Stimulated activated CD4-positive, alpha-beta T cell treated with anti-CD3 and anti-CD28 coated beads, Interleukin-4, amount 100 ng/mL, for 24 hours (primary cell): ENCODE data around the gene FN3K.

ENCODE experiments used
- DNase-seq: peaks from one replicate; pipeline ENCODE4 v3.0.0-alpha.2; 2020

The FN3K gene

DNA sequence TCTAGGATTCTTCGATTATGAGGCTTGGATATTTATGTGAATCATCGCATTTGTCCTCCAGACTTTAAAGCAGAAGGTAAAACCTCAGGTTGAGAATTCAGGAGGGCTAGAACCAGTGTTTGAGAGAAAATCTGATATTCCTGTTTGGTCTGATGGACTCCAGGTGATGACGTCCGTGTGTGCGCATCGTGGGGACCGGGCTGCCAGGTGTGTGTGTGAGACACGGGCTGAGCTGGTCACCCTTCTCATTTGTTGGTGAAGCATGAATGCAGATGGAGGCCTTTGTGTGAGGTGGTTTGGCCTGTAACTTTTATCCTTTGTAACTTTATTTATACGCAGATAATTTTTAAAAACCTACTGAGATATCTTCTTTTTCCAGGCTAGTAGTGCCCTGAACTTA, 61.6 kb downstream of the FN3K start:
- DNase-seq: no peak

- no peak for DNase-seq
Observed at GRCh38 chr17:82798752-82799151, 63.3 kb downstream of the FN3K start.

DNA sequence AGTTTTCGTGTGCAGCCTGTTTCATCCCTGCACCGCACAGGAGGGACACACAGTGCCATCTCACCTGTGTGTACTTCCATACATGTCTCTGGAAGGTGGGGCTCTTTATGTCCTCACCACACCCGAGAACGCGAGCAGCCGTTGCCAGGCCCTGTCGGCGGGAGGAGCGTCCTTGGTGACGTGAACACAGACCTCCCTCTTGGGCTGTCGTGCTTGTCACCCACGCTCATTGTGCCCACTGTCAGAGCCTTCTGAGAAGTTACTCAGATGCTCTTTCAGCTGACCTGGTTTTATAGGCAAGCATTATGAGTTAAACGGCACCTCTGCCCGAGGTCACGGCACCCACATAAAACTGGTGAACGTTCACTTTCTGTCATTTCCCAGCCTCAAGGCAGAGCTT, 64.2 kb downstream of the FN3K start:
- DNase-seq: no peak
